Lung (tissue), 12 donors: ENCODE data around the gene GRK3. TPM values are rescaled to one million over a fixed set of nuclear protein-coding genes. Genes with fewer than 3 reads are reported as not detected.

Source experiments
- ATAC-seq: fragments of 200-7000 bp; cut with Tn5 transposase; one replicate; pipeline ENCODE4 v1.9.1; 2020; ENCODE audit warnings: moderate number of reproducible peaks; ENCODE audit not compliant: insufficient read depth, low FRiP score
- DNase-seq, 3 donors: peaks; one replicate each; pipeline ENCODE4 v3.0.0-alpha.2; 2013 to 2017
- H3K27ac ChIP-seq, 2 donors: one replicate each; pipeline ENCODE4 v1.5.1; 2013; ENCODE audit warnings: mild to moderate bottlenecking in 2 of 2, moderate library complexity in 2 of 2, control low read depth in 1 of 2, inconsistent platforms in 1 of 2, low read depth in 1 of 2, low read length in 1 of 2
- H3K27me3 ChIP-seq, 3 donors: one replicate each; pipeline ENCODE4 v1.5.1; 2013; ENCODE audit warnings: low read length in 2 of 3; ENCODE audit not compliant: control insufficient read depth in 3 of 3, insufficient read depth in 3 of 3
- H3K36me3 ChIP-seq, 4 donors: one replicate each; pipeline ENCODE4 v1.5.1; 2013; ENCODE audit warnings: low read length in 4 of 4, mild to moderate bottlenecking in 1 of 4, moderate library complexity in 1 of 4; ENCODE audit not compliant: control insufficient read depth in 4 of 4, insufficient read depth in 4 of 4
- H3K4me1 ChIP-seq, 5 donors: one replicate each; pipeline ENCODE4 v1.5.1; 2013; ENCODE audit warnings: low read length in 5 of 5, mild to moderate bottlenecking in 2 of 5, moderate library complexity in 1 of 5; ENCODE audit not compliant: control insufficient read depth in 5 of 5, insufficient read depth in 5 of 5
- H3K4me3 ChIP-seq: one replicate; pipeline ENCODE4 v1.5.1; 2013; ENCODE audit warnings: mild to moderate bottlenecking, control low read depth, moderate library complexity
- H3K9ac ChIP-seq, 2 donors: one replicate each; pipeline ENCODE4 v1.5.1; 2013; ENCODE audit warnings: low read length in 2 of 2, control low read depth in 1 of 2; ENCODE audit not compliant: insufficient read depth in 1 of 2
- H3K9me3 ChIP-seq, 4 donors: one replicate each; pipeline ENCODE4 v1.5.1; 2013; ENCODE audit warnings: low read length in 3 of 4, mild to moderate bottlenecking in 1 of 4, moderate library complexity in 1 of 4; ENCODE audit not compliant: control insufficient read depth in 4 of 4, insufficient read depth in 3 of 4
- WGBS, 2 donors: extraction: QIAGEN DNeasy Blood & Tissue Kit; methylation state at CpG; one replicate each; pipeline ENCODE4 v1.1.7; 2013; 5-methylcytosine and 5-hydroxymethylcytosine counted together
- polyA plus RNA-seq, 2 donors: library from polyadenylated mRNA; stranded (reverse); fragments of 200-250 nt; gene quantifications; one replicate each; pipeline ENCODE4 v1.2.1, GENCODE V29; 2013
- total RNA-seq, 2 donors: library from RNA; depleted of rRNA in 1 of 2; stranded (reverse); fragments of >200 nt in 1 of 2; gene quantifications; one replicate each; pipeline ENCODE4 v1.2.1, GENCODE V29; 2014 to 2021
- TF ChIP-seq, protein P1 (sequence below): IDR thresholded peaks from 2 replicates; pipeline ENCODE4 v1.5.1; 2012; ENCODE audit warnings: mild to moderate bottlenecking; ENCODE audit errors: control extremely low read depth, extremely low read depth
- donor health status: control.
- donor health status: control.
- donor health status: Bipolar disorder and iron deficiency.
- donor health status: healthy.
- donor health status: DM: yes; HTN: yes; CAD: no.

Gene GRK3
- total and polyA plus RNA-seq, 4 donors = 5.0 to 27.3 (median 18.0) TPM

DNA sequence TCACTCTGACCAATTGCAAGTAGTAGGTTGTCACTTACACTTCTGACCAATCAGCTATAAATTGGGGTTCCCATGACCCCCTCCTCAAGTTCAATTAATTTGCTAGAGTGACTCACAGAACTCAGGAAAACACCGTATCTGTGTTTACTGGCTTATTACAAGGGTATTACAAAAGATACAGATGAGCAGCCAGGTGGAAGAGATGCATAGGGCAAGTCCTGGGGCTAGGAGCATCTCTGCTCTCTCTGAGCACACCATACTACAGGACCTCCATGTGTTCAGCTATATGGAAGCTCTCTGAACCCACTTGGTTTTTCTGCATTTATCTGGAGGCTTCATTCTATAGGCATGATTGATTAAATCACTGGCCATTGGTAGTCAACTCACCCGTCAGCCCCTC, 11.3 kb upstream of the GRK3 start:
- no peak overlapping the region for H3K9ac ChIP-seq
- 82 to 92% methylated on average over 2 of the region's 2 CpGs for WGBS, 2 donors

DNA sequence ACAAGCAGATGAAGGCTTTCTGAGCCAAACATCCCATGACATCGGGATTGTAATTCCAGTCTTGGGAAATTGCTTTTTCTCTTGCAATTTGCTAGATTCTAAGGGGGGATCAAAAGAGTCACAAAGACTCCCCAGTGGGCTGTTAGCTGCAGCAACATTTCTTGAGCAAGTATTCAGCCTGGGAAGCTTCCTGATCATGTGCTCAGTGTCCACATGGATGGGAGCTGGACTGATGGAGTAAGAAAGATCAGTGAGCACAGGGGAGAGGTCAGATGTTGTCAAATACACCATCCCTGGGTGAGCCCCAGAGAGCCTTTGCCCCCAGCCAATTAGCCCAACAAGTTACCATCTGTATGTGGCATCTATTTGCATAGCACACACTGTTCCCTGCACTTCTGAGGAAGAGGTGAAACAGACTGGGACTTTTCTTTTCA, 10.2 kb upstream of the GRK3 start:
- Histone ChIP-seq H3K27ac (no peak overlapping the region), H3K4me3 (no peak overlapping the region), H3K36me3 (no peaks in the 10 kb centered on the region), H3K4me1 (peaks cover 0 to 8% (median 0%) of the 10 kb centered on the region in 5 donors), H3K9me3 (no peaks in the 10 kb centered on the region), H3K9ac (no peak overlapping the region), H3K27me3 (no peaks in the 10 kb centered on the region)
- no peak for ATAC-seq
- DNase-seq = peak in 1 of 3 donors; percentile 33
- 73 to 93% methylated on average over 1 of the region's 1 CpG for WGBS, 2 donors
- TF ChIP-seq, protein P1, sequence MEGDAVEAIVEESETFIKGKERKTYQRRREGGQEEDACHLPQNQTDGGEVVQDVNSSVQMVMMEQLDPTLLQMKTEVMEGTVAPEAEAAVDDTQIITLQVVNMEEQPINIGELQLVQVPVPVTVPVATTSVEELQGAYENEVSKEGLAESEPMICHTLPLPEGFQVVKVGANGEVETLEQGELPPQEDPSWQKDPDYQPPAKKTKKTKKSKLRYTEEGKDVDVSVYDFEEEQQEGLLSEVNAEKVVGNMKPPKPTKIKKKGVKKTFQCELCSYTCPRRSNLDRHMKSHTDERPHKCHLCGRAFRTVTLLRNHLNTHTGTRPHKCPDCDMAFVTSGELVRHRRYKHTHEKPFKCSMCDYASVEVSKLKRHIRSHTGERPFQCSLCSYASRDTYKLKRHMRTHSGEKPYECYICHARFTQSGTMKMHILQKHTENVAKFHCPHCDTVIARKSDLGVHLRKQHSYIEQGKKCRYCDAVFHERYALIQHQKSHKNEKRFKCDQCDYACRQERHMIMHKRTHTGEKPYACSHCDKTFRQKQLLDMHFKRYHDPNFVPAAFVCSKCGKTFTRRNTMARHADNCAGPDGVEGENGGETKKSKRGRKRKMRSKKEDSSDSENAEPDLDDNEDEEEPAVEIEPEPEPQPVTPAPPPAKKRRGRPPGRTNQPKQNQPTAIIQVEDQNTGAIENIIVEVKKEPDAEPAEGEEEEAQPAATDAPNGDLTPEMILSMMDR = no peak

More for the DNA sequence above, 11.3 kb upstream of the GRK3 start:
- TF ChIP-seq, protein P1 = no peak
- ATAC-seq (no peak), DNase-seq (no peak)
- no peaks in the 10 kb centered on the region for H3K9me3 ChIP-seq
- peaks cover 0 to 7% (median 0%) of the 10 kb centered on the region in 5 donors for H3K4me1 ChIP-seq
- no peak overlapping the region for H3K4me3 ChIP-seq
- H3K27me3 ChIP-seq = no peaks in the 10 kb centered on the region
- H3K27ac ChIP-seq = no peak overlapping the region
- no peaks in the 10 kb centered on the region for H3K36me3 ChIP-seq

GRCh38 chr22:25554689-25555088, 9.8 kb upstream of the GRK3 start:
- H3K27me3 ChIP-seq = no peaks in the 10 kb centered on the region
- ATAC-seq (no peak), DNase-seq (no peak)
- WGBS, 2 donors = 53 to 77% methylated on average over 2 of the region's 2 CpGs
- H3K4me1 ChIP-seq = peaks cover 0 to 8% (median 0%) of the 10 kb centered on the region in 5 donors
- no peaks in the 10 kb centered on the region for H3K36me3 ChIP-seq
- TF ChIP-seq, protein P1 = no peak
- H3K9ac ChIP-seq = no peak overlapping the region
- H3K9me3 ChIP-seq = no peaks in the 10 kb centered on the region
- H3K4me3 ChIP-seq = no peak overlapping the region
- H3K27ac ChIP-seq = no peak overlapping the region

GRCh38 chr22:25555586-25555985, 8.9 kb upstream of the GRK3 start:
- Histone ChIP-seq H3K9ac (no peak overlapping the region), H3K9me3 (no peaks in the 10 kb centered on the region), H3K36me3 (no peaks in the 10 kb centered on the region), H3K27ac (no peak overlapping the region), H3K4me1 (peaks cover 0 to 8% (median 0%) of the 10 kb centered on the region in 5 donors), H3K4me3 (no peak overlapping the region), H3K27me3 (no peaks in the 10 kb centered on the region)
- 79 to 82% methylated on average over 4 of the region's 4 CpGs for WGBS, 2 donors
- ATAC-seq = no peak
- peak in 2 of 3 donors; percentile 46 to 58 for DNase-seq
- TF ChIP-seq, protein P1 = no peak
